ENCODE results near the gene FGF18. TPM values are rescaled to one million over a fixed set of nuclear protein-coding genes. Genes with fewer than 3 reads are reported as not detected.

FGF18 gene
- total and polyA plus RNA-seq, 9 of the 15 experiments (the other 6 are each of a cell fraction or from before 2014, with no cell fraction given) = 0.05 to 0.18 (median 0.11) TPM; not detected in 6

GRCh38 chr5:171494452-171495121, 75.1 kb downstream of the FGF18 start (continued):
- no peak for TF ChIP-seq MCM7 (IDR thresholded peaks at IDR 0.05)
- TF ChIP-seq MAFK (IDR thresholded peaks at IDR 0.05; ENCODE audit: low read length) = peak; percentile 63; the same call in 1 of the 2 replicates
- peak; percentile 54; the same call in 1 of the 2 replicates for TF ChIP-seq NFRKB (IDR thresholded peaks at IDR 0.05; ENCODE audit: low read depth)
- no peak for TF ChIP-seq FOXM1 (IDR thresholded peaks at IDR 0.05; ENCODE audit: low read depth)
- no peak for TF ChIP-seq FOXM1 (CRISPR knock-in tag; IDR thresholded peaks at IDR 0.05; ENCODE audit: low read depth)
- TF ChIP-seq KDM5B (IDR thresholded peaks at IDR 0.05; ENCODE audit: insufficient replicate concordance, low read depth, low read length) = peak; percentile 23
- TF ChIP-seq TAL1 (IDR thresholded peaks at IDR 0.05) = no peak
- TF ChIP-seq SNIP1 (IDR thresholded peaks at IDR 0.05; ENCODE audit: low read depth) = no peak
- TF ChIP-seq POU5F1 (IDR thresholded peaks at IDR 0.05; ENCODE audit: borderline replicate concordance, low read depth, low read length, partially characterized antibody) = no peak
- TF ChIP-seq CHD2 (IDR thresholded peaks at IDR 0.05; ENCODE audit: low read depth, low read length) = no peak
- TF ChIP-seq RCOR1 (IDR thresholded peaks at IDR 0.05; ENCODE audit: borderline replicate concordance in 1 of 2, low read depth in 2 of 2, low read length in 2 of 2) = peak in 1 of 2 experiments; percentile 86; a peak in 2 of 4 replicates
- no peak for TF ChIP-seq POLR2AphosphoS5 (IDR thresholded peaks at IDR 0.05; ENCODE audit: control insufficient read depth, insufficient read depth, low read depth, low read length)
- peak; percentile 68; the same call in 1 of the 2 replicates for TF ChIP-seq TARDBP (IDR thresholded peaks at IDR 0.05)
- peak in 1 of 2 experiments; percentile 70; a peak in 1 of 3 replicates for TF ChIP-seq CBX3 (IDR thresholded peaks at IDR 0.05; ENCODE audit: borderline replicate concordance in 1 of 2, low read length in 2 of 2)
- TF ChIP-seq STAT5B (CRISPR knock-in tag; IDR thresholded peaks at IDR 0.05) = no peak
- peak; percentile 58; the same call in 1 of the 2 replicates for TF ChIP-seq CEBPG (CRISPR knock-in tag; IDR thresholded peaks at IDR 0.05)
- no peak for TF ChIP-seq CEBPG (tag; conservative IDR thresholded peaks at IDR 0.05 in 1 of 2, IDR thresholded peaks at IDR 0.05 in 1 of 2)
- peak; percentile 46; the same call in 1 of the 2 replicates for TF ChIP-seq TRIM28 (IDR thresholded peaks at IDR 0.05)
- 0 out of 4 replicates have a peak, but pooled peaks of 1 of the 2 experiments have one; percentile 9 for TF ChIP-seq FOXK2 (conservative IDR thresholded peaks at IDR 0.05 in 1 of 2, IDR thresholded peaks at IDR 0.05 in 1 of 2; ENCODE audit: low read depth in 2 of 2)
- TF ChIP-seq C11orf30 (IDR thresholded peaks at IDR 0.05; ENCODE audit: low read depth) = peak; percentile 92
- no peak for TF ChIP-seq SIRT6 (IDR thresholded peaks at IDR 0.05; ENCODE audit: low read depth, low read length)
- TF ChIP-seq ZNF717 (CRISPR knock-in tag; IDR thresholded peaks at IDR 0.05) = no peak
- 0 out of 2 replicates have a peak, but pooled peaks have one; percentile 34 for TF ChIP-seq BRD4 (IDR thresholded peaks at IDR 0.05)
- TF ChIP-seq CBX2 (IDR thresholded peaks at IDR 0.05; ENCODE audit: insufficient read depth, low read length, poor library complexity, severe bottlenecking) = no peak
- TF ChIP-seq SMARCE1 (IDR thresholded peaks at IDR 0.05) = peak; percentile 82
- no peak for TF ChIP-seq CBX1 (IDR thresholded peaks at IDR 0.05; ENCODE audit: low read depth)
- no peak for TF ChIP-seq CBX8 (IDR thresholded peaks at IDR 0.05; ENCODE audit: borderline replicate concordance, extremely low read depth, low read depth, low read length, poor library complexity, severe bottlenecking)
- TF ChIP-seq SMARCA4 (IDR thresholded peaks at IDR 0.05) = peak; percentile 84
- peak; percentile 96 for TF ChIP-seq VEZF1 (CRISPR knock-in tag; IDR thresholded peaks at IDR 0.05)
- TF ChIP-seq TAF7 (tag; IDR thresholded peaks at IDR 0.05) = peak; percentile 95
- peak; percentile 72; the same call in 1 of the 2 replicates for TF ChIP-seq RNF2 (IDR thresholded peaks at IDR 0.05)
